ENCODE data around the gene LMX1B. TPM values are rescaled to one million over a fixed set of nuclear protein-coding genes. Genes with fewer than 3 reads are reported as not detected.

Gene LMX1B
- total RNA-seq, 1 experiment from 2014 or later = not detected

DNA sequence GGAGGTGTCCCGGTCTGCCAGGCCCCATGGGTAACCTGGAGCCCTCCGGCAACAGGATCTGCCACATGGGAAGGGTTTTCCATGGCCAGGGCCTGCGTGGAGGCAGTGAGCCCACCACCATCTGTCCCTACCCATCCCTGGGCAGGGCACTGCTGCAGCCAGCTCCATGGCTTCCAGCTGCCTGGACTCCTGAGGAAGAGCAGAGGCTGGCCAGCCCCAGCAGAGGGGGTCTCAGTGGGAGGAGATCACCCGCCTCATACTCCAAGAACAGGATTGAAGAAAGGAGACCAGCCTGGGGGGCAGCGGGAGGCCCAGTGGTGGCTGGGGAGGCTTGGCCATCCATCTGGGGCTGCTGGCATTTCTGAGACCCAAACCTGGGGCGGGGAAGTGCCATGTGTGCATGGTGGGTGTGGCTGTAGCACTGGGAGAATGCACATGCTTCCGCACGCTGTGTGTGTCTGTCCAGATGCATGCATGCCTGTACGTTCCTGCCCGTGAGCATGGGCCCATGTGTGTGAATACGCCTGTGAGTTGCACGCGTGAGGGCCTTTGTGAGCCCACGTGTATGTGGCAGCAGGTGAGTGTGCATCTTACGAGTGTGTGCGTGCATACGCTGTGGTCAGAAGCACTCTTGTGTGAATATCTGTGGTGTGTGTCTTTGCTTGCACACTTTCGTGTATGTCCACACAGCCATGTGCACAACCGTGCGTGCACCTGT lies 78.5 kb downstream of the LMX1B start:
- intact Hi-C loops (cut with micrococcal nuclease; ENCODE audit: unreplicated experiment) = no loop called here
- no peak overlapping the region for H3K27ac Mint-ChIP-seq (ENCODE audit: unreplicated experiment)
- TF ChIP-seq, protein P1, sequence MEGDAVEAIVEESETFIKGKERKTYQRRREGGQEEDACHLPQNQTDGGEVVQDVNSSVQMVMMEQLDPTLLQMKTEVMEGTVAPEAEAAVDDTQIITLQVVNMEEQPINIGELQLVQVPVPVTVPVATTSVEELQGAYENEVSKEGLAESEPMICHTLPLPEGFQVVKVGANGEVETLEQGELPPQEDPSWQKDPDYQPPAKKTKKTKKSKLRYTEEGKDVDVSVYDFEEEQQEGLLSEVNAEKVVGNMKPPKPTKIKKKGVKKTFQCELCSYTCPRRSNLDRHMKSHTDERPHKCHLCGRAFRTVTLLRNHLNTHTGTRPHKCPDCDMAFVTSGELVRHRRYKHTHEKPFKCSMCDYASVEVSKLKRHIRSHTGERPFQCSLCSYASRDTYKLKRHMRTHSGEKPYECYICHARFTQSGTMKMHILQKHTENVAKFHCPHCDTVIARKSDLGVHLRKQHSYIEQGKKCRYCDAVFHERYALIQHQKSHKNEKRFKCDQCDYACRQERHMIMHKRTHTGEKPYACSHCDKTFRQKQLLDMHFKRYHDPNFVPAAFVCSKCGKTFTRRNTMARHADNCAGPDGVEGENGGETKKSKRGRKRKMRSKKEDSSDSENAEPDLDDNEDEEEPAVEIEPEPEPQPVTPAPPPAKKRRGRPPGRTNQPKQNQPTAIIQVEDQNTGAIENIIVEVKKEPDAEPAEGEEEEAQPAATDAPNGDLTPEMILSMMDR (IDR thresholded peaks at IDR 0.05; ENCODE audit: unreplicated experiment) = no peak
- no peaks in the 10 kb centered on the region for H3K36me3 Mint-ChIP-seq (ENCODE audit: insufficient read depth, unreplicated experiment)
- no peak for DNase-seq
- no peaks in the 10 kb centered on the region for H3K9me3 Mint-ChIP-seq (ENCODE audit: low read depth, unreplicated experiment)
- no peak overlapping the region for H3K4me3 Mint-ChIP-seq (ENCODE audit: low read depth, unreplicated experiment)
- H3K4me1 Mint-ChIP-seq (ENCODE audit: low read depth, unreplicated experiment) = no peaks in the 10 kb centered on the region
- BruUV-seq (replicated peaks) = no TSS peak
- peaks cover 90% of the 10 kb centered on the region for H3K27me3 Mint-ChIP-seq (ENCODE audit: unreplicated experiment)
- CTCF ChIA-PET = no interaction called here

DNA sequence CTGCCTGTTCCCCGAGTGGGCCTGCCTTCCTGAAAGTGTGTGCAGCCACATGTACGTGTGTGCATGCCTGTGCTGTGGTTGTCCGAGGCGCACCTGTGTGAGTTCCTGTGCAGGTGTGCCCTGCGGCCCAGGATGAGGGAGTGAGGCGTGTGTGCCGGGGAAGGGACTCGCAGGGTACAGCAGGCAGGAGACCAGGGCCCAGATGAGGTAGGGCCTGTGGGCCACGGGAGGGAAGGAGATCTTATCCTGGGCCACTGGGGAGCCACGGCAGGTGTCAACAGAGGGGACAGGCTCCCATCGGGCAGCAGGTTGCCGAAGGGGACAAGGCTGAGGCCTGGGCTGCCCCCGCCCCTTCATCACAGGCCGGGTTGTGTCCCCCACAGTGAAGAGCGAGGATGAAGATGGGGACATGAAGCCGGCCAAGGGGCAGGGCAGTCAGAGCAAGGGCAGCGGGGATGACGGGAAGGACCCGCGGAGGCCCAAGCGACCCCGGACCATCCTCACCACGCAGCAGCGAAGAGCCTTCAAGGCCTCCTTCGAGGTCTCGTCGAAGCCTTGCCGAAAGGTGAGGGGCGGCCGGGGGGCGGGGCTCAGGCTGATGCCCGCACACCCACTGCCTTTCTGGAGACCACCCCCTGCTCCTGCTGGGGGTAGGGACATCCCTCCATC lies 79.2 kb downstream of the LMX1B start:
- intact Hi-C loops (cut with micrococcal nuclease; ENCODE audit: unreplicated experiment) = no loop called here
- H3K27ac Mint-ChIP-seq (ENCODE audit: unreplicated experiment) = no peak overlapping the region

DNA sequence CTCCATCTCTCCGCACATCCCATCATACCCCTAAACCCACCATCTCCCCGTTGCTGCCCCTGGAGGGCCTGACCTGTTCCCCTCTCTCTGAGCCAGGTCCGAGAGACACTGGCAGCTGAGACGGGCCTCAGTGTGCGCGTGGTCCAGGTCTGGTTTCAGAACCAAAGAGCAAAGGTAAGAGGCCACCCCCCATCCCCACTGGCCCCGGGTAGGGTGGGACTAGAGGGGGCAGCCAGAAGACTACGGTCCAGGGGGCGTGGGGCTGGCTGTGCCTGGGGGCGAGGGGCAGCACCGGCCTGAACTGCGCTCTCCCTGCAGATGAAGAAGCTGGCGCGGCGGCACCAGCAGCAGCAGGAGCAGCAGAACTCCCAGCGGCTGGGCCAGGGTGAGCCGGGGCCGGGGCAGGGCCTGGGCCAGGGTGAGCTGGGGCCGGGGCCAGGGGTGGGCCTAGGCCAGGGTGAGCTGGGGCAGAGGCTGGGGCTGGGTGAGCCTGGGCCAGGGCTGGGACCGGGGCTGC lies 79.8 kb downstream of the LMX1B start:
- intact Hi-C loops (cut with micrococcal nuclease; ENCODE audit: unreplicated experiment) = no loop called here
- no peak overlapping the region for H3K27ac Mint-ChIP-seq (ENCODE audit: unreplicated experiment)
- H3K27me3 Mint-ChIP-seq (ENCODE audit: unreplicated experiment) = peaks cover 90% of the 10 kb centered on the region
- CTCF ChIA-PET = no interaction called here
- no TSS peak for BruUV-seq (replicated peaks)
- no peaks in the 10 kb centered on the region for H3K36me3 Mint-ChIP-seq (ENCODE audit: insufficient read depth, unreplicated experiment)
- DNase-seq = no peak
- TF ChIP-seq, protein P1 (IDR thresholded peaks at IDR 0.05; ENCODE audit: unreplicated experiment) = no peak
- H3K9me3 Mint-ChIP-seq (ENCODE audit: low read depth, unreplicated experiment) = no peaks in the 10 kb centered on the region
- H3K4me3 Mint-ChIP-seq (ENCODE audit: low read depth, unreplicated experiment) = no peak overlapping the region
- no peaks in the 10 kb centered on the region for H3K4me1 Mint-ChIP-seq (ENCODE audit: low read depth, unreplicated experiment)

More for the DNA sequence above, 79.2 kb downstream of the LMX1B start:
- BruUV-seq (replicated peaks) = no TSS peak
- H3K4me1 Mint-ChIP-seq (ENCODE audit: low read depth, unreplicated experiment) = no peaks in the 10 kb centered on the region
- CTCF ChIA-PET = no interaction called here
- no peaks in the 10 kb centered on the region for H3K9me3 Mint-ChIP-seq (ENCODE audit: low read depth, unreplicated experiment)
- peaks cover 90% of the 10 kb centered on the region for H3K27me3 Mint-ChIP-seq (ENCODE audit: unreplicated experiment)
- H3K36me3 Mint-ChIP-seq (ENCODE audit: insufficient read depth, unreplicated experiment) = no peaks in the 10 kb centered on the region
- no peak for DNase-seq
- TF ChIP-seq, protein P1 (IDR thresholded peaks at IDR 0.05; ENCODE audit: unreplicated experiment) = no peak
- no peak overlapping the region for H3K4me3 Mint-ChIP-seq (ENCODE audit: low read depth, unreplicated experiment)

DNA sequence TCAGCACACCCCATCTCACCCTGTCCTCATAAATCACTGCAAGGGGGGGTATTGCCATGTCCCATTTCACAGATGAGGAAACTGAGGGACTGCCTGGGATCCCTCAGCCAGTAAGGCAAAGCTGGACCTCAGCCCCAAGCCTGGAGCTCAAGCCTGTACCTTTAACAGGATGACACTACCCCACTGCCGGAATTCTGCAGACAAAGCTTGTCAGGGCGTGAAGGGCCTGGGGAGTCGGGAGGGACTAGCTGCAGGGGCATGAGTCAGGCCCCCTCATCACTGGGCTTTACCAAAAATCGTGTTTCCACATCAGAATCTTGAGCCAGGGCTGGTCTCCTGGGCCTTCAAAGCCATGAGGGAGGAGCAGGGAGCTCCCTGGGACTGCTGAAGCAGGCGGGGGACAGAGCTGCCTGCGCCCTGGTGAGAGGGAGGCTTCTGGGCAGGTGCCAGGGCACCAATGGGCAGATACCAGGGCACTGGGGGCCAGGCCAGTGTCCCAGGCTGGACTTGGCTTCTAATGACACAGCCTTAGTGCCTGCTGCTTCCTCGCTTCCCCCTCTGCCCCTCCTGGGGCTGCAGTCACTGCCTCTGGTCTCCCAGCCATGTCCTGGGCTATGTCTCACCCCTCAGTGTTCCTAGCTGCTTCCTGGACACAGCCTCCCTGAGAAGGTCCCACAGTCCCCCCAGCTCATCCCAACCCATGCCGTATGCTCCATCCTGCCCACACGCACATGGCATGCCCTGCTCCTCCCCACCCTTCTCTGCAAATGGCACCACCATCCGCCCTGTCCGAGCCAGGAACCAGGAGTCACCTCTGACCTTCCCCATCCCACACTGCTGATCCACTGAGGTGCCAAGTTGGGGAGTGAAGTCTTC lies 80.7 kb downstream of the LMX1B start:
- Mint-ChIP-seq H3K9me3 (ENCODE audit: low read depth, unreplicated experiment) (no peaks in the 10 kb centered on the region), H3K27me3 (ENCODE audit: unreplicated experiment) (peaks cover 90% of the 10 kb centered on the region), H3K36me3 (ENCODE audit: insufficient read depth, unreplicated experiment) (no peaks in the 10 kb centered on the region), H3K4me1 (ENCODE audit: low read depth, unreplicated experiment) (no peaks in the 10 kb centered on the region), H3K4me3 (ENCODE audit: low read depth, unreplicated experiment) (no peak overlapping the region), H3K27ac (ENCODE audit: unreplicated experiment) (no peak overlapping the region)
- CTCF ChIA-PET = interaction anchor here (0.6 to 1.3 kb wide), 2 partner anchors 11 to 173 kb away, joined by 3 to 5 read pairs; no protein-coding TSS in a partner anchor
- intact Hi-C loops (cut with micrococcal nuclease; ENCODE audit: unreplicated experiment) = no loop called here
- no TSS peak for BruUV-seq (replicated peaks)
- TF ChIP-seq, protein P1 (IDR thresholded peaks at IDR 0.05; ENCODE audit: unreplicated experiment) = no peak
- DNase-seq = no peak

Measured in Calu3 (cell line).